GM21367 (cell line): ENCODE measurements around the gene USP1.

ENCODE experiments used
- ATAC-seq: cut with Tn5 transposase; IDR thresholded peaks from one replicate; pipeline ENCODE4 v1.9.1; 2021; ENCODE audit not compliant: unreplicated experiment

The USP1 gene

DNA sequence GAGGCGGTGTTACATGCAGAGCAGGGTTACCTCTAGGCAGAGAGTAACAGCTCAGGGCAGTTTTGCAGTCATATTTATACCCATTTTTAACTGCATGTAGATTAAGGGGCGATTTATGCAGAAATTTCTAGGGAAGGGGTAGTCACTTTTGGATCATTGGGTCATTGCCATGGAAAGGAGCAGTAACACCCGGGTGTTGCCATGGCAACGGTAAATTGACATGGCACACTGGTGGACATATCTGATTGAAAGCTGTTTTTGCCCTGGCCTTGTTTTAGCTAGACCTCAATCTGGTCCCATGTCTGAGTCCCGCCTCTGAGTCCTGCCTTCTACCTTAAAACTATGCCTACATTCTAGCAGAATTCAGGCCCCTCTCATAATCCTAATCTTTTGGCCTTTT is 11.8 kb upstream of the USP1 start:
- no peak for ATAC-seq

DNA sequence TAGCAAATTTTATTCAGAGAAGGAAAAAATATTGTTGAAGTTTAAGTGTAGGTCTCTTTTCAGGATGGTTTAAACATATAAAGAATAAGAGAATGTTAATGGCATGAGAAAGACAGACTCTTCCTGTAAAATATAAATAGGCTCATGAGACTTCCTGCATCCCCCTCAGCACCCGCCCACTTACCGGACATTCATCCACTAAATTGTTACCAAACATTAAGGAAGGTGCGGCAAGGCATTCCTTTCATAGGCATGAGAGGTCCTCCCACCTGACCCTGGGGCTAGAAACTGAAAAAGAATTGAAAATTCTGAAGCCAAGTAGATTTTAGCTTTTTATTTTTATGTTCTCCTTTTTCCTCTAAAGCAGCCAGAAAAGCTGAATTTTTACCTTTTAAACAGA is 10.6 kb upstream of the USP1 start:
- ATAC-seq = no peak

DNA sequence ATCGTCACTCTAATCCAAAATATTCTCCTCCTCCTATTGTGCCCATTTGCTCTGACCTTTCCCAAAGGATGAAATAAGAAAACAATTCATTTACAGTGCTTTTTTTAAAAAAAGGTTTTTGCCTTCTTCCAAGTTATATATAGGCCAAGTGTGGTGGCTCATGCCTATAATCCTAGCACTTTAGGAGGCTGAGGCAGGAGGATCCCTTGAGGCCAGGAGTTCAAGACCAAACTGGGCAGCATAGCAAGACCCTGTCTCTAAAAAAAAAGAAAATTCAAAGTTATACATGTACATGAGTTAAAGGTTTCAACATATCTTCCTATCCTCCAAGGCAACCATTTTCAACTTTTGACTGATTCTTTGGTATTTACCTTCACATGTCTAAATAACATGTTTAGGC is 10.1 kb upstream of the USP1 start:
- ATAC-seq = no peak

DNA sequence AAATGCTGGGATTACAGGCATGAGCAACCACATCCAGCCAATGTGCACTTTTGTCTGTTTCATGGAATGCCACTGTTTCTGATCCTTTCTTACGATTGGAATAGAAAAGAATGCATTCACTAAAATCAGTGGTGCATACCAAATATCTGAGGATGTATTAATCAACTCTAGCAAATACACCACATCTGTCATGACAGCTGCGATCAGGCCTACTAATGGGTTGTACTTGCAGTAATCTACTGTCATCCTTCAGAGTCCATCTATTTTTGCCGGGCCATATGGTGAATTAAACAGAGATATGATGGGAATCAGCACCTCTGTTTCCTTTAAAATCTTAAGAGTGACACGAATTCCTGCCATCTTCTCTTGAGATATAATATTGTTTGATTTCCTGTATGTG is 8.5 kb upstream of the USP1 start:
- ATAC-seq = no peak

DNA sequence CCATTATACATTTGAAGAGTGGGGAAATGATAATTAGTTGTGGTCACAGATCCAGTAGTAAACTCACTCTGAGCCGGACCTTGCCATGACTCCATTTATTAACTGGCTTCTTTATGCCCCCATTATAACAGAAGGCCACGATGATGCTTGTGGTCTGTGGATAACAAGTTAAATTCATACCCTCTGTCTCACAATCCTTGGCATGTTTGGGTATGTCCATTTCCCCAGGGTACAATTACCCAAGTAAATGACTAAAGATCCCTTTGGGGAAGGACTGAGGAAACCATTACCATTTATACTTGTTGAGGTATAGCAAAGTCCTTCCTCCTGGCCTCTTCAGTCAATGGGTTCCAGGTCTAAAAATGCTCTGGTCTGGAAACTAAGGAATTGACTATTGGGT is 7.3 kb upstream of the USP1 start:
- no peak for ATAC-seq

DNA sequence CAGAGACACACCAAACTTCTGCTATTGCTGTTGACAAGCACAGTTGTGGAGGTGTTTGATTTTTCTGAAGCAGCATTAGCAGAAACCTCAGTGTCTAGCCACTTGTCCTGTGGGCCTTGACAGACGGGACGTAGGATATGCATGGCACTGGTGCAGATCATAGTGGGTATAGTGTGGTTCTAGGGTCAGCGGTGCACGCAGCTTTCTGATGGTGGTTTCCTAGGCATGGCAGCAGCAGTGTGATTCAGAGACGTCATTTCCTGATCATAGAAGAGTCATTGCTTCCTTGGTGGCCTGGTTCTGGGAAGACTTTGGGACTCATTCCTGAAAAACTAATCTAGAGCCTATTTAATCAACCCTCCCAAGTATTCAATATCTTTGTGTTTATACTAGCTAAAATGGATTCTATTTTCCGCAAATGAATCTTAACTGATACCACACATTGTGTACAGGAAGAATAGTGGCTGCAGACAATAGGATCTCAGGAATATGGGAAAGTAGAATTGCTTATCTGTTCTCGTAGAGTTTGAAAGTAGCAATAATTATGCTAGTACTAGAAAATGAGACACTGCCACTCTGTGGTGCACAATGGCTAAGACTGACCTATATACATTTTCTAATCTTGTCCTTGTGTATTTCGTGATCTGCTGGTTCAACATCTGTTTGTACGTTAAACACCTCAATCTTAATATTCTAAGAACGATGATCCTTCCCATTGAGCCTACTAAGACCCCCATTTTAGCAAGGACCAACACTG is 2.8 kb upstream of the USP1 start:
- ATAC-seq = no peak

DNA sequence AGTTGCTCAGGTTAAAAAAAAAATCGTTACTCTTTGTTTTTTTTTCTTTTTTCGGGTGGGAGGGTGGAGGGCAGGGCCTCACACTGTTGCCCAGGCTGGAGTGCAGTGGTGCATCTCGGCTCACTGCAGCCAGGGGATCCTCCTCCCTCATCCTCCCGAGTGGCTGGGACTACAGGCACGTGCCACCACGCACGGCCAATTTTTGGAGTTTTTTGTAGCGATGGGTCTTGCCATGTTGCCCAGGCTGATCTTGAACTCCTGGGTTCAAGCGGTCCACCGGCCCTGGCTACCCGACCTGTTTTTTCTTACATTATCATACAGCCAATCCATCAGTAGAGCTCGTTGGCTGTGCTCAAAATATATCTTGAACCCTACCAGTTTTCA is 2.2 kb upstream of the USP1 start:
- no peak for ATAC-seq

DNA sequence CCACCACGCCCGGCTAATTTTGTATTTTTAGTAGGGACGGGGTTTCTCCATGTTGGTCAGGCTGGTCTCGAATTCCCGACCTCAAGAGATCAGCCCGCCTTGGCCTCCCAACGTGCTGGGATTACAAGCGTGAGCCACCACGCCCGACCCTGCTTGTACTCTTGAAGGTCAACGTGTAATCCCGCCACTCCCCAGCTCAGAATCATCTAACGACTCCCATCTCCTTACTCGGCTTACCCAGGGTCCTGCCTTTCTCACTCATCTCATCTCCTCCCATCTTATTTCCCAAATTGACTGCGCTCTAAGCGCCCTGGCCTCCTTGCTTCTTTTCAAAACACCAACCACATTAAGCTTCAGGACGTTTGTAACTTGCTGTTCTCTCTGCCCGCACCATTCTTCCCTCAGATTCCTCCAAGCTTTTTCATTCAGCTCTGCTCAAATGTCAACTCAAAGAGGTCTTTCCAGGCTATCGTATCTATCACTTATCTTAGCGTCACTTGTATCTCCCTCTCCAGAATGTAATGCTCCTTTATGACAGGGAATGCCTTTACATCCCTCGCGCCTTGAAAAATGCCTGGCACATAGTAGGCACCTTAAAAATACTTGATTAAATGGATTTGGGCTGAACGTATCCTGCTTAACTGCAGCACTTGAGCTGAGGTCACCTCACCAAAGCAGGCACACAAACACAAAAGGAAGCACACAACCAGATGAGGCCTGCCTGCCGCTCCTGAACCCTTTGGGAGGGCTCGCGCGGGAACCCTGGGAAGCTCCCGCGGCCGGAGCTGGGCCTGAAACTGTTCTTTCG is 1.4 kb upstream of the USP1 start:
- no peak for ATAC-seq

DNA sequence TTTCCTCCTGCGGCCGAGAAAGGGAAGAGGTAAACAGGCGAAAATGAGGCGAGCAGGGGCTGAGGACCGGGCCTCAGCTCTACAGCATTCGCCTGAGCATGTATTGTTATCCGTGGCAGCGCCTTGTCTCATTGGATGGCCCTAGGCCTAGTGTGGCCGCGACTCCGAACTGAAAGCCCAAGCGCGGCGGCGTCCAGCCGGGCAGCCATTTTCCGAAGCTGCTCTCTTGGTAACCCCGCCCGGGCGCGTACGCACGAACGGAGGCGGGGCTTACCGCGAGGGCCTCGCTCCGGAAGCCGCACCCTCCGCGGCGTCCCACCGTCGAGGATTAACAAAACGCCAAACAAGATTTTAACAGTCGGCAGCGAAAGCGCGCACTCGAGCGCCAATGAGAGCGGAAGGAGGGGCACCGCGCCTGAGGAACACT is 797 bp upstream of the USP1 start:
- peak; percentile 66 for ATAC-seq

DNA sequence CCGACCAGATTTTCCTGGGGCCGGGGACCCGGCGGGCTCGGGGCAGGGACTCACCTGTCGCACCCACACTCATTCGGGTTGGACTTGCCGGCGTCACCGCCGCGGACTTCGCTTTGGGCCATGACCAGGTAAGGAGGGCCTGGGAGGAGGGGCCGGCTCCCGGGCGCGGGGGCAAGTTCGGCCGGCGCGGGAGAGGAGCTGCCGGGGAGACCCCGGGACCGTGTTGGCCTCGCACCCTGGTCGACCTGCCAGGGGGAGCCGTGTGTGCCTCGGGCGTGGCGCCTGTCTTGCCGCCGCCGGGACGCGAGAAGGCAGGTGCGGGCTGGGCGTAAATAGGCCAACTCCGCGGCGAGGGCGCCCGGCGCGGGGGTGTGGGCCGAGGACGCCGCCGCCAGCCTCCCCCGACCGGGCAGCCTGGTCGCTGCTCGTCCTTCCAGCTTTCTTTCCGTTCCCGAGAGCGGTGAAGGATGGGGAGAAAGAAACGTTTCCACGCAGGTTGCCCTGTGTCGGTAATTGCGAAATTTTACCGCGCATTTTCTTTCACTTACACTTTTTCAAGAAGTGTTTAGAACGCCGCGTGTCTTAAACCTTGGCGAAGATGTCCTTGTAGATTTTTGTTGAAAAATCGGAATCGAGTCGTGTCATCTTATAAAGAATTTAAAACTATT is 558 bp downstream of the USP1 start:
- no peak for ATAC-seq

DNA sequence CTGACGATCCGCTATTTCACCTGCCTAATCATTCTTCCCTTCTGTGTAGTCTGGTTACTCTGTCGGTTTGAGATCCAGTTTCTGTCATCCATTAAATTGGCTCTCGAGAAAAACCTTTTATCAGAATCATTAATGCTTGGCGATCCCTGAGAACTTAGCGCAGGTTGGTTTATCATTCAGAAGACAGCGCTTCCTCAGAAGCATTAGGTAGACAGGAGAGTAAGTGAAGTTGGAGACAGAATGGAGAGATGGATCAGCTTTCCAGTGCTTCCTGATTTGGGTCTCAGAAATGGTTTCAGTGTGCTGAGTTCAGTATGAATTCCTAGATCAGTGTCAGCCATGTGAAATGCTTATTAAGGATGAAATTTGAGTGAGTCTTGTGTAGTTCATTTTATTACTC is 1.3 kb downstream of the USP1 start:
- no peak for ATAC-seq

DNA sequence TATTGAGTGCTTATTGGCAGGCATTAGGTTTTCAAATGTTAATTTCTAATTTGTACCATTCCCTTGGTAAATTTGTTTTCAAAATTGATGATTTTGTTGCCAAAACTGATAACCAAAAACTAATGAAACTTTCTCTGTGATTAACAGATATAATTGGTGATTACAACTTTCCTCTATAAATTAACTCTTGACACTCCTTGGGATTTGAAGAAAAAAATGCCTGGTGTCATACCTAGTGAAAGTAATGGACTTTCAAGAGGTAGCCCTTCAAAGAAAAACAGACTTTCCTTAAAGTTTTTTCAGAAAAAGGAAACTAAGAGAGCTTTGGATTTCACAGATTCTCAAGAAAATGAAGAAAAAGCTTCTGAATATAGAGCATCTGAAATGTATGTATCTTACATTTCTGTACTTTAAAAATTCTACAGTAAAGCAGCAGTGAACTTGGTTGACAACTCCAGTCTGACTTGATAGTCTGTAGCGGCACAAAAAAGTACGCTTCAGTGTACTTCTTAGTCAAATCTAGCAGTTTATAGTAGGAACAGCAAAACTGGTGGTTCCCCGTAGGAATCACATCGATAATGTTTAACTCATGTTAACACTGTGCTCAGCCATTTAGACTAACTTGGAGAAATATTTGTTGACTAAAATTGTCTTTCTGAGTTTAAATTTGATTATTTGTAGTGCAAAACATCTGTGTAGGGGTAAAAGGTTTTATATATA is 3.0 kb downstream of the USP1 start:
- peak; percentile 23 for ATAC-seq

DNA sequence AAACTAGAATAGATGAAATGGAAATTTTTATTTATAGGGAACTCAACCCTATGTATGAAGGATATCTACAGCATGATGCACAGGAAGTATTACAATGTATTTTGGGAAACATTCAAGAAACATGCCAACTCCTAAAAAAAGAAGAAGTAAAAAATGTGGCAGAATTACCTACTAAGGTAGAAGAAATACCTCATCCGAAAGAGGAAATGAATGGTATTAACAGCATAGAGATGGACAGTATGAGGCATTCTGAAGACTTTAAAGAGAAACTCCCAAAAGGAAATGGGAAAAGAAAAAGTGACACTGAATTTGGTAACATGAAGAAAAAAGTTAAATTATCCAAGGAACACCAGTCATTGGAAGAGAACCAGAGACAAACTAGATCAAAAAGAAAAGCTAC is 7.9 kb downstream of the USP1 start:
- ATAC-seq = no peak

DNA sequence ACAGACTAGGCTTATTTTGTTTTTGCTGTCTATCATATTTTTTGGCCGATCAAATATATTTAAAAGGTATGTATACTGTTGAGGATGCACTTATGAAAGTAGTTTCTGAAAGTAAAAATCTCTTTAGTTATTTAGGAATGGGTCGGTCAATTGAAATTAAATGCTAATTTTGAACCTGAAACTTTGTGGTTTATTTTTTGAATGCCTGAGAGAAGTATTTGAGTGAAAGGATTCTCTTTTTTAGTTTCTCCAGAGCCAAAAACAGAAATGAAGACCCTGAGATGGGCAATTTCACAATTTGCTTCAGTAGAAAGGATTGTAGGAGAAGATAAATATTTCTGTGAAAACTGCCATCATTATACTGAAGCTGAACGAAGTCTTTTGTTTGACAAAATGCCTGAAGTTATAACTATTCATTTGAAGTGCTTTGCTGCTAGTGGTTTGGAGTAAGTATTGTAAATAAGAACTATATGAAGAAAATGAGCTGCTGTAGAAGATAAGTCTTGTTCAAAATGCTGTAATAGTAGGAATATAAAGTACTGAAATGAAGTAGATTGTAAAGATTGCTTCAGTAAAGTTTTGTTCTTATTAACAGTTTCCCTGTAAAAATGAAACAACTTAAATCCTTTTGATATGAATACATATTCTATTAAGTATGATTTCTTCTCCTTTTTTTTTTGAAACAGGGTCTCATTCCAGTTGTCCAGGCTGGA is 11.5 kb downstream of the USP1 start:
- ATAC-seq = no peak

DNA sequence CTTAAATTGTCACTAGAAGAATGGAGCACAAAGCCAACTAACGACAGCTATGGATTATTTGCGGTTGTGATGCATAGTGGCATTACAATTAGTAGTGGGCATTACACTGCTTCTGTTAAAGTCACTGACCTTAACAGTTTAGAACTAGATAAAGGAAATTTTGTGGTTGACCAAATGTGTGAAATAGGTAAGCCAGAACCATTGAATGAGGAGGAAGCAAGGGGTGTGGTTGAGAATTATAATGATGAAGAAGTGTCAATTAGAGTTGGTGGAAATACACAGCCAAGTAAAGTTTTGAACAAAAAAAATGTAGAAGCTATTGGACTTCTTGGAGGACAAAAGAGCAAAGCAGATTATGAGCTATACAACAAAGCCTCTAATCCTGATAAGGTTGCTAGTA is 13.5 kb downstream of the USP1 start:
- no peak for ATAC-seq

DNA sequence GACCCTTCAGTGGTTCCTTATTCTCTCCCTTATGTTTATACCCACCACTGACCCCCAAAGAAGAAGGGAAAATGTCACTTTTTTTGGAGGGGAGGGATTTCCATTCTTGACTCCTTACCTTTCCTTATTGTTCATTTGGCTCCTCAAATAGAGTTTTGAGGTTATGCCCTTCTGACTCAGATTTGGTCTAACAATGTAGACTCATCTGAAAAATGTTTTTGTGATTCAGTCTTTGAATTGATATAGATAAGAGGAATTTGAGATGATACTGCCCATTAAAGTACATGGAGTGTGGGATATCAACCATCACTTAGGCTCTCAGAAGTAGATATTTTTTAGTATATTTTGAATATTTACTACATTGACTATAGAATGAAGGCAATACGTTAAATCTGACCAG is 16.1 kb downstream of the USP1 start:
- no peak for ATAC-seq

DNA sequence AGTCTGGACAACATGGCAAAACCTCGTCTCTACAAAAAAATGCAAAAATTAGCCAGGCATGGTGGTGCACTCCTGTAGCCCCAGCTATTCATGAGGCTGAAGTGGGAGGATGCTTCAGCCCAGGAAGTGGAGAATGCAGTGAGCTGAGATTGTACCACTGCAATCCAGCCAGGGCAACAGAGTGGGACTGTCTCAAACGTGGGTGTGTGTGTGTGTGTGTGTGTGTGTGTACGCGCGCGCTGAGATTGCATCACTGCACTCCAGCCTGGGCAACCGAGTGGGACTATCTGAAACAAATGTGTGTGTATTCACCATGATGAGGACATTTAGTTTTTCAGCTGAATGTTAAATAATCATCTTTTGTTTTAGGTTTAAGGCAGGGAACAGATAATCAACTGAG is 21.1 kb downstream of the USP1 start:
- no peak for ATAC-seq

DNA sequence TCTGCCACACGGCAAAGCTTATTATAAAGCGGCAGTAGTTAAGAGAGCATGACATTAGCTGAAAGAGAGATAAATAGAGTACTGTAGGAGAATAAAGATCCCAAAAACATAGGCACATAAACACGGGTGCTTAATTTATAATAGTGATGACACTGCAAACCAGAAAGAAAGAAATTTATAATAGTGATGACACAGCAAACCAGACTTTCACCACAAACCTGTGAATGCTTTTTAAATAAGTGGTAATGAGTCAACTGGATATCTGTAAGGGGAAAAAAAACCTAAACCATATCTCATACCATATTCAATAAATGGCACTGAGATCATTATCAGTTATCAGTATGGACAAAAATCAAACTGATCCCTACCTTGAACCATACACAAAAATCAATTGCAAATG is 25.5 kb downstream of the USP1 start:
- ATAC-seq = no peak

DNA sequence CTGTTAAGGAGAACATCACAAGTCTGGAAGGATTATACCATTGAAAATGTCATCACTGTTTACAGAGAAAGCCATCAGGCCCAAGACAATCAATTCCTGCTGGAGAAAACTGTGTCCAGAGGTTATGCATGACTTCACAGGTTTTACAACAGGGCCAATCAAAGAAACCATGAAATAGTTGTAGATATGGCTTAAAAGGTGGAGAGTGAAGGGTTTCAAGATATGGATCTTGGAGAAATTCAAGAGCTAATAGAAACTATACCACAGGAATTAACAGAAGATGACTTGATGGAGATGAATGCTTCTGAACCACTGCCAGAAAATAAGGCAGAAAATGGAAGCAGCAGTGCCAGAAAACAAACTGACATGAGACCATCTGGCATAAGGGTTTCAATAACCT is 30.2 kb downstream of the USP1 start:
- ATAC-seq = no peak

DNA sequence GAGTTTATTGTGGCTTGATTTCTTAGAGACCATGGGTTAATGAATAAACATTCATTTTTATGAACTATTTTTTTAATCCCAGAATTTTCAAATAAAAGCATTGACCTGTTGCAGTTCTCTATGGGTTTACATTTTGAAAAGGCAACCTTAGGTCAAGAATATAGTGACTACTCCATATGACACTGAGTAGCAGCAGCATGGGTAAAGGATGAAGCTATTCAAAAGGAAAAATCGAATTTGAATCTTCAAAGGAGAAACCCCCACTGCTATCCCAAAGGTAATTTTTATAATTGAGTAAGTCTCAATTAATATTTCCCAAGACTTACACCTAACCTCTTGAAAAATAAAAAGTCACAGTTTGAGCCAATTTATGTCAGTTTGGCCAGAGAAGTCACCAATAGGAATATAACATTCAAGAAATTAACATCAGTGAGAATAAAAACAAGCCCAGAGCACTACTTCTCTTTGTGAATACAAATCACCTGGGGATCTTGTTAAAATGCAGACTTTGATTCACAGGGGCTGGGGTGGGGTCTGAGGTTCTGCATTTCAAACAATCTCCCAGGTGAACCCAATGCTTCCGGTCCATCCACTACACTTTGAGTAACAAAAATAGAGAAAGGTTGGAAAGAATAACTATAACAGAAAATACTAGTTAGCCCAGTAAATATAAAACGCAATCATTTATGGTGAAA is 39.8 kb downstream of the USP1 start:
- no peak for ATAC-seq
